ENCODE measurements around the gene FRMD4B. TPM values are rescaled to one million over a fixed set of nuclear protein-coding genes. Genes with fewer than 3 reads are reported as not detected.

The FRMD4B gene
- total RNA-seq, 1 donor from 2014 or later = not detected

DNA sequence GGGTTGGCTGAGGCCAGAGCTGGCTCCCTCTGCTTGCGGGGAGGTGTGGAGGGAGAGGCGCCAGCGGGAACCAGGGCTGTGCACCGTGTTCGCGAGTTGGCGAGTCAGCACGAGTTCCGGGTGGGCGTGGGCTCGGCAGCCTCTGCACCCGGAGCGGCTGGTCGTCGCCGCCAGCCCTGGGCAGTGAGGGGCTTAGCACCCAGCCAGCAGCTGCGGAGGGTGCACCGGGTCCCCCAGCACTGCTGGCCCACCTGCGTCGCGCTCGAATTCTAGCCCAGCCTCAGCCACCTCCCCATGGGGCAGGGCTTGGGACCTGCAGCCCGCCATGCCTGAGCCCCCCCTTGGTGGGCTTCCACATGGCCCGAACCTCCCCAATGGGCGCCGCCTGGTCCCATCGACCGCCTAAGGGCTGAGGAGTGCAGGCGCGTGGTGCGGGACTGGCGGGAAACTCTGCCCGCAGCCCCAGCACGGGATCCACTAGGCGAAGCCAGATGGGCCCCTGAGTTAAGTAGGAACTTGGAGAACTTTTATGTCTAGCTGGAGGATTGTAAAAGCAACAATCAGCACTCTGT lies 125.6 kb downstream of the FRMD4B start:
- ChIA-PET POLR2A (no interaction called here), CTCF (no interaction called here)
- no peak for DNase-seq
- Mint-ChIP-seq H3K27ac (no peak overlapping the region), H3K4me1 (no peaks in the 10 kb centered on the region), H3K36me3 (ENCODE audit: low read depth) (no peaks in the 10 kb centered on the region), H3K9me3 (no peaks in the 10 kb centered on the region), H3K27me3 (no peaks in the 10 kb centered on the region), H3K4me3 (no peak overlapping the region)
- intact Hi-C loops (cut with micrococcal nuclease) = no loop called here
- TF ChIP-seq CTCF (IDR thresholded peaks at IDR 0.05) = no peak
- no peak for ATAC-seq (ENCODE audit: low read depth)

DNA sequence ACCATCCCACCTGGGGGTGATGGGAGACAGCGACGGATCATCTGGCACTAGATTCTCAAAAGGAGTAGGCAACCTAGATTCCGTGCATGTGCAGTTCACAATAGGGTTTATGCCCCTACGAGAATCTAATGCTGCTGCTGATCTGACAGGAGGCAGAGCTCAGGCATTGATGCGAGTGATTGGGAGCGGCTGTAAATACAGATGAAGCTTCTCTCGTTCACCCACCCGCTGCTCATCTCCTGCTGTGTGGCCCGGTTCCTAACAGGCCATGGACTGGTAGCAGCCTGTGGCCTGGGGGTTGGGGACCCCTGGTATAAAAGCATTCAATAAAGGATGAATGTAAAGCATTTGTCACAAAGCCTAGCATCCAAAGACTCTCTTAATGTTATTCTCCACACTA lies 126.8 kb downstream of the FRMD4B start:
- ATAC-seq (ENCODE audit: low read depth) (no peak), DNase-seq (no peak)
- intact Hi-C loops (cut with micrococcal nuclease) = no loop called here
- Mint-ChIP-seq H3K27ac (no peak overlapping the region), H3K4me3 (no peak overlapping the region), H3K27me3 (no peaks in the 10 kb centered on the region), H3K9me3 (no peaks in the 10 kb centered on the region), H3K4me1 (no peaks in the 10 kb centered on the region), H3K36me3 (ENCODE audit: low read depth) (no peaks in the 10 kb centered on the region)
- ChIA-PET CTCF (no interaction called here), POLR2A (no interaction called here)
- TF ChIP-seq CTCF (IDR thresholded peaks at IDR 0.05) = no peak

GRCh38 chr3:69255928-69256327 lies 130.0 kb downstream of the FRMD4B start:
- Mint-ChIP-seq H3K36me3 (ENCODE audit: low read depth) (no peaks in the 10 kb centered on the region), H3K4me3 (no peak overlapping the region), H3K27ac (no peak overlapping the region), H3K9me3 (no peaks in the 10 kb centered on the region), H3K4me1 (no peaks in the 10 kb centered on the region), H3K27me3 (no peaks in the 10 kb centered on the region)
- DNase-seq = no peak
- intact Hi-C loops (cut with micrococcal nuclease) = no loop called here
- CTCF ChIA-PET = no interaction called here
- POLR2A ChIA-PET = no interaction called here
- no peak for TF ChIP-seq CTCF (IDR thresholded peaks at IDR 0.05)
- no peak for ATAC-seq (ENCODE audit: low read depth)

GRCh38 chr3:69254351-69254750 lies 131.5 kb downstream of the FRMD4B start:
- intact Hi-C loops (cut with micrococcal nuclease) = no loop called here
- TF ChIP-seq CTCF (IDR thresholded peaks at IDR 0.05) = no peak
- Mint-ChIP-seq H3K9me3 (no peaks in the 10 kb centered on the region), H3K4me3 (no peak overlapping the region), H3K27me3 (no peaks in the 10 kb centered on the region), H3K4me1 (no peaks in the 10 kb centered on the region), H3K36me3 (ENCODE audit: low read depth) (no peaks in the 10 kb centered on the region), H3K27ac (no peak overlapping the region)
- POLR2A ChIA-PET = no interaction called here
- DNase-seq (no peak), ATAC-seq (ENCODE audit: low read depth) (no peak)
- CTCF ChIA-PET = no interaction called here

- Mint-ChIP-seq H3K36me3 (ENCODE audit: low read depth) (no peaks in the 10 kb centered on the region), H3K4me1 (no peaks in the 10 kb centered on the region), H3K9me3 (no peaks in the 10 kb centered on the region), H3K4me3 (no peak overlapping the region), H3K27me3 (no peaks in the 10 kb centered on the region), H3K27ac (no peak overlapping the region)
- intact Hi-C loops (cut with micrococcal nuclease) = no loop called here
- POLR2A ChIA-PET = no interaction called here
- TF ChIP-seq CTCF (IDR thresholded peaks at IDR 0.05) = no peak
- ATAC-seq (ENCODE audit: low read depth) = no peak
- CTCF ChIA-PET = no interaction called here
- no peak for DNase-seq
These were observed 133.3 kb downstream of the FRMD4B start for GRCh38 chr3:69252631-69253030.

Data from activated B cell treated with CpG ODN at 0.5 μM for 24 hours (primary cell).